Ectodermal cell (in vitro differentiated cells): ENCODE results near the gene NIPBL.

Experiments
- H3K27ac ChIP-seq: 2 replicates; pipeline ENCODE4 v1.7.0; 2013; ENCODE audit warnings: mild to moderate bottlenecking, low read depth, low read length; ENCODE audit not compliant: insufficient read depth, poor library complexity, severe bottlenecking
- H3K27me3 ChIP-seq: 2 replicates; pipeline ENCODE4 v1.7.0; 2013; ENCODE audit warnings: mild to moderate bottlenecking, low read length; ENCODE audit not compliant: insufficient read depth, control insufficient read depth, poor library complexity, severe bottlenecking
- H3K36me3 ChIP-seq: one replicate; pipeline ENCODE4 v1.7.0; 2013; ENCODE audit warnings: low read length; ENCODE audit not compliant: control insufficient read depth, insufficient read depth
- H3K4me1 ChIP-seq: one replicate; pipeline ENCODE4 v1.7.0; 2013; ENCODE audit warnings: low read length; ENCODE audit not compliant: control insufficient read depth, insufficient read depth
- H3K4me3 ChIP-seq: 2 replicates; pipeline ENCODE4 v1.7.0; 2013; ENCODE audit warnings: low read depth, low read length, control low read depth; ENCODE audit not compliant: insufficient read depth
- H3K9me3 ChIP-seq: 2 replicates; pipeline ENCODE4 v1.7.0; 2013; ENCODE audit warnings: mild to moderate bottlenecking, low read length, moderate library complexity; ENCODE audit not compliant: control insufficient read depth
- WGBS, 2 experiments: methylation state at CpG; one replicate each; pipeline ENCODE4 v1.1.7; 2013; ENCODE audit warnings: missing lambda C conversion rate in 2 of 2; 5-methylcytosine and 5-hydroxymethylcytosine counted together

NIPBL gene

GRCh38 chr5:36932056-36932455, 55.5 kb downstream of the NIPBL start:
- Histone ChIP-seq H3K27ac (no peak overlapping the region), H3K36me3 (no peaks in the 10 kb centered on the region), H3K4me3 (no peak overlapping the region), H3K4me1 (no peaks in the 10 kb centered on the region), H3K9me3 (no peaks in the 10 kb centered on the region), H3K27me3 (no peaks in the 10 kb centered on the region)
- WGBS, 2 experiments = 90 to 100% methylated on average over 1 to 2 of the region's 4 CpGs

- Histone ChIP-seq H3K27me3 (no peaks in the 10 kb centered on the region), H3K4me3 (no peak overlapping the region), H3K36me3 (no peaks in the 10 kb centered on the region), H3K27ac (no peak overlapping the region), H3K4me1 (no peaks in the 10 kb centered on the region), H3K9me3 (no peaks in the 10 kb centered on the region)
- WGBS, 2 experiments = 86 to 100% methylated on average over 1 of the region's 1 CpG
Measured at GRCh38 chr5:36932699-36933098, 56.1 kb downstream of the NIPBL start.

GRCh38 chr5:36934740-36935356, 58.3 kb downstream of the NIPBL start:
- H3K36me3 ChIP-seq = no peaks in the 10 kb centered on the region
- H3K27me3 ChIP-seq = no peaks in the 10 kb centered on the region
- H3K4me3 ChIP-seq = no peak overlapping the region
- no peaks in the 10 kb centered on the region for H3K4me1 ChIP-seq
- H3K27ac ChIP-seq = no peak overlapping the region
- WGBS, 2 experiments = 91 to 93% methylated on average over 3 of the region's 3 CpGs
- H3K9me3 ChIP-seq = no peaks in the 10 kb centered on the region

- Histone ChIP-seq H3K9me3 (no peaks in the 10 kb centered on the region), H3K27ac (no peak overlapping the region), H3K4me1 (no peaks in the 10 kb centered on the region), H3K36me3 (no peaks in the 10 kb centered on the region), H3K4me3 (no peak overlapping the region), H3K27me3 (no peaks in the 10 kb centered on the region)
- 100% methylated on average over 1 of the region's 1 CpG for WGBS, 2 experiments
Measured at GRCh38 chr5:36935805-36936204, 59.2 kb downstream of the NIPBL start.

GRCh38 chr5:36936309-36936708, 59.7 kb downstream of the NIPBL start:
- Histone ChIP-seq H3K27ac (no peak overlapping the region), H3K36me3 (no peaks in the 10 kb centered on the region), H3K4me3 (no peak overlapping the region), H3K4me1 (no peaks in the 10 kb centered on the region), H3K9me3 (no peaks in the 10 kb centered on the region), H3K27me3 (no peaks in the 10 kb centered on the region)
- 97% methylated on average over 3 of the region's 3 CpGs for WGBS, 2 experiments

GRCh38 chr5:36938129-36938528, 61.6 kb downstream of the NIPBL start:
- 85 to 96% methylated on average over 2 to 4 of the region's 5 CpGs for WGBS, 2 experiments
- Histone ChIP-seq H3K4me3 (no peak overlapping the region), H3K4me1 (no peaks in the 10 kb centered on the region), H3K9me3 (no peaks in the 10 kb centered on the region), H3K27ac (no peak overlapping the region), H3K27me3 (no peaks in the 10 kb centered on the region), H3K36me3 (no peaks in the 10 kb centered on the region)

GRCh38 chr5:36939969-36940858, 63.6 kb downstream of the NIPBL start:
- Histone ChIP-seq H3K4me3 (no peak overlapping the region), H3K9me3 (no peaks in the 10 kb centered on the region), H3K27ac (no peak overlapping the region), H3K27me3 (no peaks in the 10 kb centered on the region), H3K36me3 (no peaks in the 10 kb centered on the region), H3K4me1 (no peaks in the 10 kb centered on the region)
- 95 to 96% methylated on average over 2 to 3 of the region's 3 CpGs for WGBS, 2 experiments

- Histone ChIP-seq H3K27me3 (no peaks in the 10 kb centered on the region), H3K4me1 (peaks cover 10% of the 10 kb centered on the region), H3K4me3 (no peak overlapping the region), H3K27ac (no peak overlapping the region), H3K9me3 (no peaks in the 10 kb centered on the region), H3K36me3 (no peaks in the 10 kb centered on the region)
- 88% methylated on average over 1 of the region's 1 CpG for WGBS, 2 experiments
Measured at GRCh38 chr5:36943584-36943983, 67.0 kb downstream of the NIPBL start.

- WGBS, 2 experiments = 91 to 94% methylated on average over 2 of the region's 2 CpGs
- no peak overlapping the region for H3K27ac ChIP-seq
- no peaks in the 10 kb centered on the region for H3K9me3 ChIP-seq
- H3K4me3 ChIP-seq = no peak overlapping the region
- peaks cover 10% of the 10 kb centered on the region for H3K4me1 ChIP-seq
- H3K27me3 ChIP-seq = no peaks in the 10 kb centered on the region
- no peaks in the 10 kb centered on the region for H3K36me3 ChIP-seq
Measured at GRCh38 chr5:36944024-36944423, 67.5 kb downstream of the NIPBL start.

- Histone ChIP-seq H3K27ac (no peak overlapping the region), H3K36me3 (no peaks in the 10 kb centered on the region), H3K27me3 (no peaks in the 10 kb centered on the region), H3K4me1 (peaks cover 10% of the 10 kb centered on the region), H3K9me3 (no peaks in the 10 kb centered on the region), H3K4me3 (no peak overlapping the region)
- 11% methylated on average over 1 of the region's 4 CpGs; no CpG with 5 or more reads in 1 of the 2 experiments for WGBS, 2 experiments
Measured at GRCh38 chr5:36944607-36945225, 68.1 kb downstream of the NIPBL start.
